Right lobe of liver (tissue), 4 donors: ENCODE data around the gene CNPY1.

Experiments used
- CTCF ChIP-seq, 4 donors: fragments of 200-600 bp in 3 of 4; fragments of 450-650 bp in 1 of 4; IDR thresholded peaks; one replicate each; pipeline versions ENCODE4 v1.5.1 to v1.8.0; 2016 to 2022; ENCODE audit warnings: antibody characterized with exemption in 4 of 4, mild to moderate bottlenecking in 2 of 4
- POLR2A ChIP-seq: fragments of 450-650 bp; IDR thresholded peaks from one replicate; pipeline ENCODE4 v1.6.1; 2017; ENCODE audit warnings: antibody characterized with exemption, mild to moderate bottlenecking
- donor health status: DM: no; HTN: no; CAD: no.
- donor health status: DM: no; HTN: no; CAD: no.
- donor health status: DM: no; HTN: yes; CAD: no.

- TF ChIP-seq CTCF (IDR thresholded peaks at IDR 0.05) (no peak), POLR2A (no peak)
Observed at GRCh38 chr7:155483868-155484325, 62.5 kb downstream of the CNPY1 start.
